Middle frontal gyrus (tissue), 1 donor: Measurements from ENCODE around the gene TTI1.

Experiments
- DNase-seq: peaks from one replicate; pipeline ENCODE4 v3.0.0-alpha.2; 2015; ENCODE audit warnings: low spot score; ENCODE audit errors: extremely low spot score

Gene TTI1

DNA sequence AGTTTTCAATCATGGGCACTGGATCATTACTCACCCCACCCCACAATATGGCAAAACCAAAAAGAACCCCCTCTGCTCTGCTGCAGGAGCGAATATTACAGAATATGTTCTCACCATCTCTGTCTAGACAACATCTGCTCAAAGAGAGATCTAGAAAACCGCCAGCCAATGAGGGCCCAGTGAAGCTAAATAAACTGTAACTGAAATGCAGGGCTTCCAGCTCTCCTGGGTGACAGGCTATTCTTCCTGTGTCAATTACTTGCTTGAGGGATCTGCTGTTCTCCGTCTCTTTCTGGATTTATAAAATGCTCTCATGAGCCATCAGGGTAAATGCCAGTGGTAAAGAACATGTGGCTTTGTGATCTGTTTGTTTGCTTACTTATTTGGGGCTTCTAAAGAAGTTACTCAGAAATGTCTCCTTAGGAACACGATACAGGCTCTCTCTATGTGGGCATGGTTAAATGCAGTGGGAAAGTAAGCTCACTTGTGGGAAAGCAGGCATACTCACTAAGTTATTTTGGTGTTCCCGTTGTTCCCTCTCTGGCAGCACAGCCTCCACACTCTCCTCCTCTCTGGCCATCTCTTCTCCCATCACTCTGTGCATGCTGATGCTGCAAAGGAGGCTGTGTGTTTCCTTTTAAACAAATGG is 44.8 kb downstream of the TTI1 start:
- no peak for DNase-seq

DNA sequence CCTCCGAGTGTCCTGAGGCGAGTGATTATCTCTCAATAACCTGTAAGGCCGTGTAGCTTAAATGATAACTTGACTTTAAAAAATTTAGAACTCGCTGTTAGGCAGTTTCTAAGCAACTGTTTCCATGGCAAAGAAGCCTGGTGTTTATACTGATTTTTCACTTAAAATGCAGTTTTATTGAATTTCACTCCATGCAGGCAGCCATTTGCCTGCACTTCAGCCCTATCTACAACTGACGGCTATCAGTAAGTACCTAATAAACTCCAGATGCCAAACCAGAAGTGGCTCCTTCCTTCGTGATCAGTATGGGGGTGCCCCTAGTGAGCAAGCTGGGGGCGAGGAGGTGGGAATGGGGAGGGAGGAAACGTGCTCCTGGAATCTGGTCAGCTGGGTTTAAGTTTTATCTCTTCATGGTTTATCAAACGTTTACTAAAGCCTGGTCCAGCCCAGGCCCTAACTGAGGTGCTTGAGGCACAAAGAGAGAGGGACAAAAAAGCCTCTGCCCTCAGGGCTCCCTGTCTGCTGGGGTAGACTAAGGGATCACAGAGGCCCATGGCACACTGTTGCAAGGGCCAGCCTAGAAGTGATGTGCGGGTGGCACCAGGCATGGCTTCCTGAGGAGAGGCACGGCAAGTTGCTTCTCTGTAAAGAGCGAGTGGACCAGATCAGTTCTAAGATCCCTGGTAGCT is 45.5 kb downstream of the TTI1 start:
- no peak for DNase-seq

DNA sequence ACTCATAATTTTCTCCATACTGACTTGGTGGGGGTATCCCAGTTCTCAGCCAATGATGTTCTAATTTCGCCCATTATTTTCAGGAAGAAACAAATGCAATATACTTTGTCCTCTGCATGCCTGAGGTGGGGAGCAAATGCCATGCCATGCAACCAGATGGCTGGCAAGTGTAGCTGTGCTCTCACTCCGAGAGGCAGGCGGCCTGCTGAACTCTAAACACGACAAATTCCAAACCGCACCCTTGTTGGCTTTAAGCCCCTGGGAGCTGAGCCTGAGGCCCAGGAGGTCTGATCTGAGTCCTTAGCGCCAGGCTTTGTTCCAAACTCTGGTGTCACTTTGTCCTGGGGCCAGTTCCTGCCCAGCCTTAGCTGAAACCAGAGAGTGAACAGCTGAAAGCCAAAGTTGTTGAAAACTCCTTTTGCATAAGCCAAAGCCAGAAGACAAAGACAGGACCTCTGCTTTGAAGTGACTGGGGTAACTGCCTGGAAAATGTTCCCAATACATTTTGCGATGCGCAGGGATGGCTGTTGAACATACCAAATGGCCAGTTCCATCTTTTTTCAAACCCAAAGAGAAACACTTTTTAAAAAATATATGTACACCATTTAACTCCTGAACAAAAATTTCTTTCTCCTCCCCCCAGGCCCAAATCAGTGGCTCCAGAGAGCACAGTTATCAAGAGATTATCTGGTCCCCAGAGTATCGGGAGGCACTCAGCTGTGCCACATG is 46.2 kb downstream of the TTI1 start:
- no peak for DNase-seq

DNA sequence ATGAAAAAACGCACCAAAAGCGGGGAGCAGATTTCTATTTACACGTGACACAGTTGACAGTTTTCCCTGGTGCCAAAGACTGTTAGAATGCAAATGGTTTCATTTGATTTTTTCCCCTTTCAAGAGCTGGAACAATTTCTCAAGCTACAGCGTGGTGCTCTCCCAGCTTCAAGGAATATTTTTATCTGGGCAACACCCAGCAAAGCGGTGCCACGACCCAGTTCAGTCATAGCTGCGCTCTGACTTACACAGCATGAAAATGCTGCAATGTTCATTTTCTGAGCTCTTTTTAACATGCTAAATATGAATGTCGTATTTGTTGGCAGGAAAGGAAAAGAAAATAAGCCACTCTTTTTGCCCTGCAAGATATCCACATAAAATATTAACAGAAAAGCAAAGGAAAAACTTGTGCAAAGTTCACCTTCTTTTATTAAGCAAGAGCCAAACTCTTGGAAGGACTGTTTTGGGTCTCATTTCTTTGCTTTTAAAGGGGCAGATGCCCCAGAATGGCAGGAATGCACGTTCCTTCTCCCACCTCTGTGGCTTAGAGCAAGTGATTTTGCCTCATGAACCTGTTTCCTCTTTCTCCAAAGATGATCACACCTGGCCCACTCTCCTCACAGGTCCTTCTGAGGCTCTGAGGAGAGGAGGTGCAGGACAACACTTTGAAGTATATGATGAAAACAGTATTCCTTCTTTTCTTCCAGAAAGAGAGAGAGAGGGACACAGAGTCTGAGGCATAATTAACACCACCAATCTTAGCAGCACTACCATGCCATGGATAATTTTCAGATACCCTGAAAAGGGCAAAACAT is 47.0 kb downstream of the TTI1 start:
- DNase-seq: peak; percentile 26

DNA sequence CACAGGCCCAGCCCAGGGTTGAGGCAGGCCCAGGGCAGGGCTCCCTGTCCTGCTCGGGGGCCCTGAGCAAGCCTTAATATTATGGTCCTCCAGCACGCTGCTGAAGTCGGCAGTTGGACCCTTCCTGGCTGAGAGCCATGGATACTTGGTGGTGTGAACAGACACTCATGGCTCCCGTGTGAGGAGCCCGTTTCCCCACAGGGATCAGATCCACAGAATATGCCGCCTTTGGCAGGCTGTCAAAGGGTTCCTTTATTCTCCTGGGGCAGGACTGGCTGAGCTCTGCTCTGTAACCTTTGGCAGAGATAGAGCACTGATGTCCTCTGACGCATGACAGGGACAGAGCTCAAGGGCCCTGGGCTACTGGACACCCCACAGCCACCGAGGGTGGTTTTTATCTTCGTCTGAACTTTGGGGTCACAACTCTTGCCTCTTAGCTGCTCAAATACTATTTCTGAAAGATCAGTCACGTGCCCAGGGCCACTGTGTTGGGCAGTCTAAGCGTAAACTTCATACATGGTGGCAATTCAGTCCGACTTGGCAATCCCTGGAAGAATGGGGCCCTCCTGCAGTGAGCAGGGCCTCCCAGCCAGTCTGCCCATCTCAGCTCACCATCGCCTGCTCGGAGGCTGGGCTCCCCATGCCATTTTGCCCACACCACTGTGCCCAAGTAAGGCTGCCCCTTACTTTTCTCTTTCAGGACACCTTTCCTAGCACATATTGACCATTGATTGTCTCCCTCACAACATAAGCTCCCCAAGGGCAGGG is 49.1 kb downstream of the TTI1 start:
- no peak for DNase-seq

DNA sequence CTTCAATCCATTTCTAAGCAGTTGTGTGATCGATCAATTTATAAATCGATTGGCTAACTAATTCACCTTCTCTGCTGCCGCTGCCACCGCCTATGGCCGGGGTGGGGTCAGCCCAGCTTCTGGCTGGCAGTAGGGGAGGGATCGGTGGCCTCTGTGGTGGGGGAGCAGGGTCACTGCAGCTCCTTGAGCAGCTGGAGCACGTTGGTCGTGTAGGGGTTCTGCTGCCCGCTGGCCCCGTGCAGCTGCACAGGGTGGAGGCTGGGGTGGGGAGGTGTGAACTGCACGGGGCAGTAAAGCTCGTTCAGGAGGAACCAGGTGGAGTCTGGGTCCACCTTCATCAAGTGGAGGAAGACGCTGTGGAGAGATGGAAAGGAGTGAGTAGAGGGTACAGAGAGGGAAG is 50.0 kb downstream of the TTI1 start:
- DNase-seq: no peak

DNA sequence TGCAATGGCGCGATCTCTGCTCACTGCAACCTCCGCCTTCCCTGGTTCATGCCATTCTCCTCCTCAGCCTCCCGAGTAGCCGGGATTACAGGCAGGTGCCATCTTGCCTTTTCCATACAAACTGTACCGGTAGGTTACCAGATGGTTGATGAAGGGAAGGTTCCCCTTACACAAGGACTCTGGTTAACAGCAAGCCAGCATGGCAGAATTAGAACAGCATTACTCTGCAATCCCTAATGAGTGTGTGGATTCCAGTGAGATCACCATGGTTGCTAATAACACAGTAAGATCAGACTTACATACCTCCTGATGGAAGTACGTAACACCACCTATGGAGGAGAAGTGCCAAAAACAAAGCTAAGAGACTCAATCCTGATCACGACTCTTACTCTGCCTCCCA is 51.7 kb downstream of the TTI1 start:
- DNase-seq: no peak

DNA sequence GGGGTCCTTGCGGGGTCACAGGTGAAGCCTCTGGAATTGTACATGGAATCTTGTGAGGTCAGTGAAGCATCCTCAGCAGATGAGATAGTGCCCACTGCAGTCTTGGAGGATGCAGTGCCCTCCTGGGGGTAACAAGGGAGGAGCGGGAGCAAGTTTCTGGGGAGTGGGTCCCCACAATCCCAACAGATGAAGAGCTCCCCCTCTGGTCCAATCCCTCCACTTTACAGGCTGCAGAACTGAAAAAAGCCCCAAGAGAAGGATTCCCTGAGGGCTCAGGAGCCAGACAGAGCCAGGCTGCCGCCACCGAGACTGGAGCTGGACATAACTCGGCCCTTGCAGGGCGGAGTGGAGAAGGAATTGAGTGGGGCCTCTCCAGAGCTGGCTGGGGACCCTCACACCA is 52.4 kb downstream of the TTI1 start:
- DNase-seq: no peak

DNA sequence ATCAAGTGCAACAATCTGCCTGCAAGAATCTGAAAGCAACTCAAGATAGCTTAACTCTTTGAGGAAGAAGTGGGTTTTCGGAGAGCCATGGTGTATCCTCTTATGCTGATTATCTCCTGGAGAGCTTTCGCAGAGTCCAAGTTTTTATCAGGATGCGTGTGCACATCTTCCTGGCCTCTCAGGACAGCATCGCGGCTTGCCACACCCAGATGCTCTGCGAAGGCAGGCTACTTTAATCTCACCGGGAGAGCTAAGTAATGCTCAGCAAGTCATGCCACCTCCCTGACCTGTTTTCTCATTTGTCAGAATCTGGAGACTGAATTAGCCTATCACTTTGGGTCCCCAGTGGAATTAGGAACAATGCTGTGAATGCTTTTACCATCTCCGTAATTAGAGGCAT is 52.9 kb downstream of the TTI1 start:
- DNase-seq: no peak

DNA sequence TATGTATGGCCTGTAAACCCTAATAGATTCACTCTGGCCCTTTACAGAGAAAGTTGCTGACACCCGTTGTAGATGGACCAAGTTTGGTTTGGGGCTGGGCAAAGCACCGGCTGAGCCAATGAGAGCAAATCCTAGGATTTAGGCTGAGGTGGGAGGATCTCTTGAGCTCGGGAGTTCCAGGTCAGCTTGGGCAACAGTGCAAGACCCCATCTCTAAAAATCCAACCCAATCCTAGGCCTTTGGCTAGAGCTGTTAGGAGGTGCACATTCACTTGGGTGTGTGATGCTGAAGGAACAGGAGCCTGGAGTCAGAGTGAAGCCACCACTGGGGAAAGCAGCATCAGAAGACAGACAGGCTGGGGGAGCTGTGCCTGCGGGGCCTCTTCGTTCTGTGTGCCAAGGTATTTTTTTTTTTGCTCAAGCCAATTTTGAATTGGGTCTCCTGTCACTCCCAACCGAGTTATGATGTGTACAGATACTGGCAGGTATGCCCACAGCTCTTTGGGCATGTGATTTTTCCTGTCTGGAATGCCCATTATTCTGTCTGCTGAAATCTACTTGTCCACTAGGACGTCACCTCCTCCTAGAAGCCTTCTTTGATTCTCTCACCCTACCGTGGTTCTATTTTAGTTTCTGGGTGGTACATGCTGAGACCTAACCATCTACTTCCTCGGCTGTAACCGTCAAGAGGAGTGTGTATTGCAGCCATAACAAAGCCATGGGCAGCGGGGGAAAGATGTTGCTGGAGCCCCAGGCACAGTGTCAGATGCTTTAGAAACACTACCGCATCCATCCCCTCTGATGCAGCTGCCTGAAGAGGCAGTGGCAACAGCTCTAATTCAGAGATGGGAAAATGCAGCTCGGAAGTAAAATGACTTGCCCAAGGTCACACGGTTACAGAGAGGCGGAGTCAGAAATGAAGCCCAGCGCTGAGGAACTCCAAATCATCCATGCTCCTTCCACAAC is 54.0 kb downstream of the TTI1 start:
- DNase-seq: no peak

DNA sequence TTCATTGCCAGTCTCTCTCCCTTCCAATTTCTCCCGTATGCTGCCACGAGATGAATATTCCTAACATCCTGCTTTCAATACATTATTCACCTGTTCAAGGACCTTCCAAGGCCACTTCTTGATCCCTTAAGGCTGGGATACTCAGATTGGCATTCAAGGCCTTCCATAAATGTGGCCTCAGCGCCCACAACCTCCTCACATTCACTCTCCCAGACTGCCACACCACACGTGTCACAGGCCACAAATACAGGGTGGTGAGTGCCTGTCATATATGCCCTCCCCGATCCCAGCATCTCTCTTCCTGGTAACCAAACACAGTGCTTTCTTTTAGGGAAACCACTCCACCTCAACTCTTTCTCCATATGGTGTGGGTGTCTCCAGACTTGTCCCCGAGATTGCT is 55.5 kb downstream of the TTI1 start:
- no peak for DNase-seq

DNA sequence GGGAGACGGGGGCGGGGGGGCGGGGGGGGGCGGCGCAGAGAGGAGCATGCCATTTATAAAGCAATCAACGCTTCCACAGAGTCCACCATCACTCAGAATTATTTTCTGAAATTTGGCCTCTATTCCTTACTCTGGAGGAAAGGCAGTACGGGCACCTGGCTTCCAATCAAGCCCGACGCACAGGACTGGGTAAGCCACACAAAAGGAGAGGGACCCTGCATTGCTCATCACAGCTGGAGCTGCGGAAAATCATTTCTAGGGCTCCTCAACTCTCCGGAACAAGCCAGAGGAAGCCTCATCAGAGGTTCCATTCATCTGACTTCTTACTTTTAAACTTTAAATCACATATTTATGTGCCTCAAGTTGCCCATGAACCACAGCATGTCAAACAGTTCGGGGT is 55.9 kb downstream of the TTI1 start:
- DNase-seq: no peak

DNA sequence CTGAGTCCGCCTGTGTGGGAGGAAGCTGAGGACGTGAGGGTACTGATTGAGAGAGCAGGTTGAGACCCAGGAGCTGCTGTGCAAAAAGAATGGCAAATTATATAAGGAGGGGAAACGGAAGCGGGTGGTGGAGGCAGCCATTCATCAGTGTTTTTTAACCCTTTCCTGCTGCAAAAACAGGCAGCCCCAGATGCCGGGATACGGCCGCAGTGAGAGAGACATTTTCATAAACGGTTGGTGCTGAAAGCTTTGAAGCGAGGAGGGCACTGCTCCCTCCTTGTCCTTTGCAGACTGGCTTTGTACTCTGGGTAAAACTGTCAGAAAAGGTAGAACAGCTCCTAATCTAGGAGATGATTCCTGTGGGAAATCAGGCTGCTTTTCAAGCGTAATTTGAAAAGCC is 56.4 kb downstream of the TTI1 start:
- DNase-seq: no peak

DNA sequence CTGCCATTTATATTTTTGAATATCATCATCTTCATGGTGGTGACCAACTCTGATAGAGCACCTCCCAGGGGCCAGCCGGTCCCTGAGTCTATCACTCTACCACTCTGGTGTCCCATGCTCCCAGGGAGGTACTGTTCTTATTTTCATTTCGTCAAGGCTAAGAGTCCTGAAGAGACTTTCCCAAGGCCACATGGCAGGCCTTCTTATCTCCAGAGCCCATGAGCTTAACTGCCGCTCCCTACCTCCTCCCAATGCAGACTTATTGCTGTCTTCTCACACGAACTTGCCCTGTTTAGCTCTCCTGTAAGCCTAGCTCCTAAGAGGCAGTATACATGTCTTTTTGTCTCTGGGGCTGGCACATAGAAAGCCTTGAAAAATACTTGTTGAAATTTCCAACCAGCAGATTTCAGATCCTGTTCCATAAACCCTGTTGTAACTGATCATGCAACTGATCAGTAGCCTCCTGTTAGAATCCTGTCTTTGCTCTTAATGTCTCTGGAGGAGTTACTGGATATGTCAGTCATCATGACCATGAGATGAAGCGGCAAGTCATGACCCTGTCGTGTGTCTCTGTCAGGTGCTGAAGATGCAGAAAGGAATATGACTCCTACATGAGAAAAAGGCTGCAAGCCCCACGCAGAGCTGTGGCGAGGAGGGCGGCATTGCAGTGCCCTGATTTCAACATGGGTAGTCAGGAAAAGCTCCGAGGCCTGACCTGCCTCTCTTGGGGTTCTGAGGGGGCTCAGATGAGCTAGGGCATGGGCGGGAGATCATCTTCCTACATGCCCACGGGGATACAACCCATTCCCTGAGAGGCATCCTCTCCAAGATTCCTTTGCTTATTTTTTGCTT is 60.0 kb downstream of the TTI1 start:
- no peak for DNase-seq

DNA sequence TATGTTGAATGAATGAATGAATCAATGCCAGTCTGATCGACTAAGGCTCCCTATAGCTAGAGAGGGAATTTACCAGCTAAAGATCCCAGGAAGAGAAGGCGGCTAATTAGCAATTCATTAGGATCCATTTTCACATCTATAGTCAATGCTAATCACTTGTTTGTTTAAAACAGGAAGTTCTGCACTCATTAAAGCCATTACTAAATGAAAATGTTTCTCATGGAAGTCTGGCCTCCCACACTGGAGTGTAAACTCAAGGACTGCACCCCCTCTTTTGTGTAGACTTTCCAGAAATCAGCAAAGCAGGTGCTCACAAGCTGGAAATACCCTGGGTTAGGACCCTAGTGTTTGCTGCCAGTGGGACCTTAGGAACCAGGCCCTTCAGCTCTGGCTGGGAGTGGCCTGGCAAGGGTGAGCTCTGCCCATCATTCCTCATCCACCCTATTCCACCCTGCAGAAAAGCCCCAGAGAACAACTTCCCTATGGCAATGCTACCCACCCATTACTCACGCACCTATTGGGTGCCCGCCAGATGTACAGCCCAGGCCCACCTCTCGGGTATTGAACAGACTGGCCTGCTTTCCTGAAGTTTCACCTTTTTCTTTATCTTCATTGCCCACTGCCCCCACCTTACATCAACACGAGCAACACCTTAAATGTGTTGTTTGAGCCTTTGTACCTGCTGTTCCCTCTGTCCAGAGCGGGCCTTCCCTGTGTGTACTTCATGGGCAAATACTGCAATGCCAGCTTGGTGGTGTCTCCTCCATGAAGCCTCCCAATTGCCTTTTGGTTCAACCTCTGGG is 60.8 kb downstream of the TTI1 start:
- no peak for DNase-seq

DNA sequence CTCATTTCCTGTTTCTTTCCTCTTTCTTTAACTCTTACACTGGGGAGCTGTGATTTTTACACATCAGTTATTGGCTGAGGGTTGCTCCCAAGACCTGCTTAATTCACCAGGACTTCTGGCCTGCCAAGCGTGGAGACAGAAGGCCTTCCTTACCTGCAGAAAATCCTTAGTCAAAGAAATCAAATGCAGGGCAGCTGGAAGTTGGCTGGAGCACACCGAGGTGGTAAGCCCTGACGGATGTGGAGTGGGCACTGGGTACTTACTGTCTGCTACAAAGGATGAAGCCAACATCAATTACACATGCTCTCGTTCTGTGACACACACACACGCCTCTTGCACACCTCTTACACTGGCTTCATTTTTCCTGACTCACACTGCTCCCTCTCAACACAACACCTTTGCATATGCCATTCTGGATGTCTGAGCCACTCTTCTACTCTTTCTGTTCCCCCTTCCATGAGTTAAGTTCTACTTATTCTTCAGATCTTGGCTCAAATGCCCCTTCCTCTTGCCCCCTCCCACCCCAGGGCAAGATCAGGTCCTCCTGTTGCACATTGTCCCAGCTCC is 61.6 kb downstream of the TTI1 start:
- DNase-seq: no peak

DNA sequence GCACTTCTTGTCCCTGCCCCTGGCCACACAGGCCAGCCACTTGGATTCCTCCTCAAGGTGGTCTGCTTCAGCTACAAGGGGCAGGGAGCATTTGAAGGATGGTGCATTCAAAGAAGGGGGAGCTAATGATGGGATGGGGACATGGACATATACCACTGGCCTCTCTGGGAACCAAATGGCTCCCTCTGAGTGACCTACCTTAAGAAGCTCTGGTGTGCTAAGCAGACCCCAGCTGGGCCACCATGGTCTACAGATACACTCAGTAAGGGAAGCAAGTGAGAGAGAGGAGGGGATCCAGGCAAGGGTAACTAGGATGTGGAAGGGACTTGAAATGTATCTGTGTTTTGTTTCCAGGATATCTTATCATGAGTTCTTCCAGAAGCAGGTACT is 62.4 kb downstream of the TTI1 start:
- DNase-seq: no peak
